Dendritic cell treated with granulocyte-macrophage colony-stimulating factor and Interleukin-4, amounts not matched to agents 40 ng/mL and 50 ng/mL, for 4 days (primary cell): ENCODE results near the gene ZBTB20.

Experiments used
- H3K27ac Mint-ChIP-seq: one replicate; pipeline ENCODE4 v1.8.0; 2022; ENCODE audit warnings: mild to moderate bottlenecking, mixed read lengths
- H3K27me3 Mint-ChIP-seq: one replicate; pipeline ENCODE4 v1.8.0; 2022; ENCODE audit warnings: mild to moderate bottlenecking, mixed read lengths
- H3K36me3 Mint-ChIP-seq: one replicate; pipeline ENCODE4 v1.8.0; 2022; ENCODE audit warnings: low read depth, mixed read lengths
- H3K4me1 Mint-ChIP-seq: one replicate; pipeline ENCODE4 v1.8.0; 2022; ENCODE audit warnings: low read depth, mixed read lengths
- H3K4me3 Mint-ChIP-seq: one replicate; pipeline ENCODE4 v1.8.0; 2022; ENCODE audit warnings: mild to moderate bottlenecking, moderate library complexity, mixed read lengths
- H3K9me3 Mint-ChIP-seq: one replicate; pipeline ENCODE4 v1.8.0; 2022; ENCODE audit warnings: mixed read lengths
- intact Hi-C: fragments of 100-400 bp; cut with micrococcal nuclease; formaldehyde crosslinking; loops from one replicate; pipeline ENCODE4 v1.15.0; 2022

The ZBTB20 gene

DNA sequence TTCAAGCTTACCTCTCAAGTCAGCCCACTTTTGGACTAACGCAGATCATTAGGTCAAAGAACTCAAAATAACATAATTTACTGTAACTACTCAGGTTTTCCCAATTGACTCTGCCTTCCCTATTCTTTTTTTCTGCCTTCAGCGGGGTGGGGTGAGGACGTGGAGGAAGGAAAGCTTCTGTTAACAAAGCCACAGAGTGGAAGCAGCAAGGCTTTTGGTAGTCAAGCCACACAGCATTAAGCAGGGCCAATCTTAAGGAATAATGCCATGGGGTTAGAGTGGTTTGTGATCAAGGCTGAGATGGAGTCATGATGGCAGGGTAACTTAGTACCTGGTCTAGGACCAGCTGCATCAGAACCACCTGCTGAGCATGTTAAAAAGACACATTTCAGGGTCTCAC is 575.7 kb downstream of the ZBTB20 start:
- intact Hi-C loops, result no loop called here
- Mint-ChIP-seq H3K27me3 (no peaks in the 10 kb centered on the region), H3K36me3 (no peaks in the 10 kb centered on the region), H3K4me1 (peaks cover 2% of the 10 kb centered on the region), H3K4me3 (no peak overlapping the region), H3K9me3 (no peaks in the 10 kb centered on the region), H3K27ac (no peak overlapping the region)

DNA sequence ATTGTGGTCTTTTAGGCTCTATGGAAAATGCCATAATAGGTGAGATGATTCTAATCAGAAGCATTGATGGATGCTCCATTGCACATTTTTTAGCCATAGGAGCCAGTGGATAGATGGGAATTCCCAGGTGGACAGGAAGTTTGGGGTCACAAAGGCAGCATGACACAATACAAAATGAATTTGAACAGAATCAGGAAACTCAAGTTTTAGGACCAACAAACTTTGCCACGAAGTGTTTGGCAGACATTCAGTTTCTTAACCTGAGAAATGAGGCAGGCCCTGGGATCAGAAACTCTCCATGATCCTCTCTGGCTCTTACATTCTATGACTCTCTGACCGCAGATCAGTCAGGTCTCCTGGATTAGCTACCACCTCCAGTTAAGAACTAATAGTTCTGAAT is 577.9 kb downstream of the ZBTB20 start:
- no peaks in the 10 kb centered on the region for H3K27me3 Mint-ChIP-seq
- no peaks in the 10 kb centered on the region for H3K36me3 Mint-ChIP-seq
- no peak overlapping the region for H3K4me3 Mint-ChIP-seq
- H3K4me1 Mint-ChIP-seq, result peaks cover 14% of the 10 kb centered on the region
- H3K27ac Mint-ChIP-seq, result no peak overlapping the region
- intact Hi-C loops, result no loop called here
- H3K9me3 Mint-ChIP-seq, result peaks cover under 1% of the 10 kb centered on the region

DNA sequence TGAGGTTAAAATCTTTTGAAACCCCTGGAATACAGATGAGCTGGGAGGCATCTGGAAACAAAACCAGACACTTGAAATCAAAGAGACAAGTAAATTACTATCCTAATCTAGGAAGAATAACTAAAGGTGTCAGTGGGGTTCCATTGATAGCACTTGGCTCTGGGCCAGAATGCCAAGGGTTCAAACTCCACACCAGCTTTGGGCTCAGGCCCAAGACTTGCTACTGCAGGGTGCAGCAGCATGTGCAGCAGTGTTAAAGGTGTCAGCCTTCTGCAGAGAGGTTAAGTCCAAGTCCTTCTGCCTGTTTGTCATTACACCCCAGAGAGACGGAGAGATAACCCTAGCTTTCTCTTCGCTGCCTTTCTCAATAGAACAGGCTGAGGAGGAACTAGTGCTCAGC is 579.3 kb downstream of the ZBTB20 start:
- Mint-ChIP-seq H3K27me3 (no peaks in the 10 kb centered on the region), H3K36me3 (no peaks in the 10 kb centered on the region), H3K4me3 (no peak overlapping the region), H3K9me3 (peaks cover 7% of the 10 kb centered on the region), H3K4me1 (peaks cover 14% of the 10 kb centered on the region), H3K27ac (no peak overlapping the region)
- intact Hi-C loops, result no loop called here

DNA sequence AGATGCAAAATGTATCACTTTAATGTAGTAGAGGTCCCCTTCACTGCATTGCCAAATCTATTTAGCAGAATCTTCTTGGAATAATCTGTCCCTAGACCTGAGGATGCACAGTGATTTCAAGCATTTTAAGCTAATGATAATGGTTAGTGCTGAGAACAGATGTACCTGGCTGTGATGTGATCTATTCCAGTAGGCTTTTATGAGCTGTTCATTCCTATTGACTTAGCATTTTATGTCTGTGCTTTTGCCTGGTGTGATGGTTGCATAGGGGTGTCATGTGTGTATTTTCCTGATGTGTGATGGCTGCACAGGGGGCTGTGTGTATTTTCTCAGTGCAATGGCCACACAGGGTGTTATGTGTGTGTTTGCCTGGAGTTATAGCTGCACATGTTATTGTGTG is 580.3 kb downstream of the ZBTB20 start:
- Mint-ChIP-seq H3K4me1 (peaks cover 14% of the 10 kb centered on the region), H3K27ac (no peak overlapping the region)
- intact Hi-C loops, result no loop called here

DNA sequence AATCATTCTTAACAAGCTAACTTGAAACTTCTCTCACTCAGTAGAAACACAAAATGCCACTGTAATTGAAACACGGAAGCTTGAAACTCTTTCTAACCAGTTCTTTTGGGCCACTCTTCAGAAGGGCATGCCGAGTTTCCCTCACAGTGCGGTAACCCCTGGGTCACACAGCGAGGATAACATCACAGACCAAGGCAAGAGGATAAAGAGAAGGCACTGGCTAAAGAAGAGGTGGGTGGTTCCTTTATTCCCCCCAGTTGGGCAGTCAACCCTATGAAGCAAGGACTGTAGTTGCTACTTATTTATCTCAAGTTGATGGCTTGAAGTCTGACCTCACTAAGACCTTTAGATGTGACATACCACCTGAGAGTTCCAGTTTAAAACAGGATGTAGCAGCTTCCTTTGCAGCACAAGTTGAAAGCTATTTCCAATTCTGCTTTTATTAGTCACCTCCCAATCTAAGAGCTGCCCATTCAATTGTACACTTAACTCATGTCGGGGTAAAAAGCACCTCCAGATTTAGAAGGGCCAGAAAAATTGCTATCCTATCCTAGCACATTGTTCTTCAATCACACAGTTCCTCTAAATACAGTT is 580.8 kb downstream of the ZBTB20 start:
- Mint-ChIP-seq H3K27me3 (no peaks in the 10 kb centered on the region), H3K36me3 (no peaks in the 10 kb centered on the region), H3K9me3 (peaks cover 7% of the 10 kb centered on the region), H3K27ac (no peak overlapping the region), H3K4me1 (peaks cover 14% of the 10 kb centered on the region), H3K4me3 (no peak overlapping the region)
- intact Hi-C loops, result no loop called here

More for the DNA sequence above, 580.3 kb downstream of the ZBTB20 start:
- Mint-ChIP-seq H3K36me3 (no peaks in the 10 kb centered on the region), H3K4me3 (no peak overlapping the region), H3K9me3 (peaks cover 7% of the 10 kb centered on the region), H3K27me3 (no peaks in the 10 kb centered on the region)

DNA sequence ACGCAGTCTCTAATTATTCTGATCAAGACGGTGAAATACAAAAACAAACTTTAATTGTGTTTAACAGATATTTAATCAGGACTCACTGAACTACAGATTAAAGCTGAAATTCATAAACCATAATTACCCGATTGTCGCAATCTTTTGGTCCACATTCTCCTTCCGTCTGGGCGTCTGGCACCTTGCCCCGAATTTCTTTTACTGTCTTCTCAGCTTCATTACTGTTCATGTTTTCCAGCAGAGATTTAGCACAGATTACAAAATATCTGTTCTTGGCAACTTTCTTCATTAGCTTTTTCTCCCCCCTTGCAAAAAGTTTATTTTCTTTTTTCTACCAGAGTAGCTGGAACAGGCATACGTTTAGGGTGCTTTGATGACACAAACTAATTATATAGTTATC is 581.9 kb downstream of the ZBTB20 start:
- Mint-ChIP-seq H3K27me3 (no peaks in the 10 kb centered on the region), H3K36me3 (no peaks in the 10 kb centered on the region), H3K4me1 (peaks cover 14% of the 10 kb centered on the region), H3K9me3 (peaks cover 7% of the 10 kb centered on the region), H3K4me3 (no peak overlapping the region), H3K27ac (no peak overlapping the region)
- intact Hi-C loops, result no loop called here

DNA sequence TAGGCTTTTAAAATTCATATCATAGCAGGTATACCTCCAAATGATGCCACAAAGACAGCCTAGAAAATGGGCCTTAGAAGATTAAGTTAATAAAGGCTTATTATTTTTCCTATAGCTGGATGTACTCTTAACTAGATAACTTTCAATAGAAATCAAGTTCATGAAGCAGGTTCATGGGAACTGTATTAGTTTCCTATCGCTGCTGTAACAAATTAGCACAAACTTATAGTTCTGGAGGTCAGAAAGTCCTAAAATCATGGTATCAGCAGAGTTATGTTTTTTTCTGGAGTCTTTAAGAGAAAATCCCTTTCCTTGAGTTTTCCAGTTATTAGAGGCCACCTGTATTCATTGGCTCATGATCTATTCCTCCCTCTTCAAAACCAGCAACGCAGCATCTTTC is 583.4 kb downstream of the ZBTB20 start:
- intact Hi-C loops, result no loop called here
- H3K9me3 Mint-ChIP-seq, result peaks cover 7% of the 10 kb centered on the region
- no peaks in the 10 kb centered on the region for H3K36me3 Mint-ChIP-seq
- no peak overlapping the region for H3K4me3 Mint-ChIP-seq
- H3K4me1 Mint-ChIP-seq, result peaks cover 14% of the 10 kb centered on the region
- no peak overlapping the region for H3K27ac Mint-ChIP-seq
- no peaks in the 10 kb centered on the region for H3K27me3 Mint-ChIP-seq

DNA sequence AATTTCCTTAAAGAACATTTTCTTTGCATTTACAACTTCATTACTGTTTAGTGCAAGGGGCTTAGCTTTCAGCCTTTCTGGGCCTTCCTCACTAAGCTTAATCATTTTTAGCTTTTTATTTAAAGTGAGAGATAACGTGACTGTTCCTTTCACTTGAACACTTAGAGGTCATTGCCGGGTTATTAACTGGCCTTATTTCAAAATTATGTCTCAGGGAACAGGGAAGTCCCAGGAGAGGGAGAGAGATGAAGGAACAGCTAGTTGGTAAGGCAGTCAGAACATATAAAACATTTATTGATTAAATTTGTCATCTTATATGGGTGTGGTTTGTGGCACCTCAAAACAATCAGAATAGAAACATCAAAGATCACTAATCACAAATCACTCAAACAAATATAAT is 584.5 kb downstream of the ZBTB20 start:
- H3K4me1 Mint-ChIP-seq, result peaks cover 14% of the 10 kb centered on the region
- peaks cover 7% of the 10 kb centered on the region for H3K9me3 Mint-ChIP-seq
- H3K27ac Mint-ChIP-seq, result no peak overlapping the region
- H3K27me3 Mint-ChIP-seq, result no peaks in the 10 kb centered on the region
- H3K36me3 Mint-ChIP-seq, result no peaks in the 10 kb centered on the region
- intact Hi-C loops, result no loop called here
- no peak overlapping the region for H3K4me3 Mint-ChIP-seq

DNA sequence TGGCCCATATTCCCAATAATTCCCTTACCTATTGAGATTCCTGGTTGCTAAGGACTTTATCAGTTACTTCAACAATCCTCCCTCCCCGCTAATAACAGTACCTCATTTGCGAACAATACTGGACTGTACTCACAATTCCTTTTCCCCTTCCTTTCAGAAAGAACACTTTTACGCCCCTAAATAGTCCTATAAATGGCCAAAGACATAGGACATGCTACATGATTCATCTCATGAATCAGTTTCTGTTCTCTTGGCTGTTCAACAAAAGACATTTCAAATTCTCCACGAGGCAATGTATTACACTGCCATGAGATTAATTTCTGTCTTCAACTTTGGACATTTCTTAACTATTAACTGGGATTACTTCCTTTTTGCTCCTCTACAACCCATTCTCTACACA is 588.8 kb downstream of the ZBTB20 start:
- H3K27ac Mint-ChIP-seq, result no peak overlapping the region

DNA sequence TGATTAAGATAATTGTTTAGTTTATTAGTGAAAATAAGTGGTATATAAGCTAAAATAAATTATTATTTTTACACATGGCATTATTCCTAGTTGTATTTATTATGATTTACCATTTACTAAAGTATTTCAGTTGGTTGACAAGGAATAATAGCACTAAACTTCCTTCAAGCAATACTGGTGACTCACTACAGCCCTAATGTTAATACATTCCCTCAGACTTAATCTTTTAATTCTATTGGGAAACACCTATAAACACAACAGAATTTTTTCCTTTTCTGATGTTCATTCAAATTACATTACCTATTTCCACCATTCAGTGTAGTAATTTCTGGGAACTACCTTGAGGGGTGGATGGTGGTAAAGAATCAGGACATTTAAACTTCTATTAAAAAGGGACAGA is 589.3 kb downstream of the ZBTB20 start:
- H3K36me3 Mint-ChIP-seq, result no peaks in the 10 kb centered on the region
- intact Hi-C loops, result no loop called here
- no peaks in the 10 kb centered on the region for H3K27me3 Mint-ChIP-seq
- H3K4me3 Mint-ChIP-seq, result no peak overlapping the region
- no peaks in the 10 kb centered on the region for H3K4me1 Mint-ChIP-seq
- H3K9me3 Mint-ChIP-seq, result no peaks in the 10 kb centered on the region
- no peak overlapping the region for H3K27ac Mint-ChIP-seq

More for the DNA sequence above, 588.8 kb downstream of the ZBTB20 start:
- H3K36me3 Mint-ChIP-seq, result no peaks in the 10 kb centered on the region
- no peaks in the 10 kb centered on the region for H3K9me3 Mint-ChIP-seq
- no peak overlapping the region for H3K4me3 Mint-ChIP-seq
- no peaks in the 10 kb centered on the region for H3K27me3 Mint-ChIP-seq
- no peaks in the 10 kb centered on the region for H3K4me1 Mint-ChIP-seq
- intact Hi-C loops, result no loop called here

DNA sequence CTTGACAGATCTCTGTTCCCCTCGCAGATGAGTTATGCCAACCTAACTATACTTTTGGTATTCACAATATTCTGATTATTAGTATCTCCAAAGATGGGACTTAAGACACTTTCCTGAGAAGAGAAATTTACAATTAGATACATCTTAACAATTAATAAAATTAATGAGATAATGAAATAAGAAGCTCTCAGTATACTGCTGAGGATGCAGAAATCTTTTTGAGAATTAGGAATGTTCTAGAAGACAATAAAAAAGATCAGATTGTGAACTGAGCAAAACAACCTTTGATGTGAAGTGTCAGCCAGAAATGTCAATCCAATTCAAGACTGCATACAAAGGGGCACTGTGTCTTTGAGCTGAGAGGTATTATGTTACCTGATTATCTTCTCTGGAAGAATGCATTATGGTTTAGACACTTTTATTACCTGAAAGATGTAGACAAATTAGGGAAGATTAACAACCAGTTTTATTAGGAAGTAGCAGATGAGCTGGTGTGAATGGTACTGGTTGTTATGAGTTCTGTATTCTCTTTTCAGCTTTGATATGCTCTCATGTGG is 590.4 kb downstream of the ZBTB20 start:
- H3K9me3 Mint-ChIP-seq, result no peaks in the 10 kb centered on the region

DNA sequence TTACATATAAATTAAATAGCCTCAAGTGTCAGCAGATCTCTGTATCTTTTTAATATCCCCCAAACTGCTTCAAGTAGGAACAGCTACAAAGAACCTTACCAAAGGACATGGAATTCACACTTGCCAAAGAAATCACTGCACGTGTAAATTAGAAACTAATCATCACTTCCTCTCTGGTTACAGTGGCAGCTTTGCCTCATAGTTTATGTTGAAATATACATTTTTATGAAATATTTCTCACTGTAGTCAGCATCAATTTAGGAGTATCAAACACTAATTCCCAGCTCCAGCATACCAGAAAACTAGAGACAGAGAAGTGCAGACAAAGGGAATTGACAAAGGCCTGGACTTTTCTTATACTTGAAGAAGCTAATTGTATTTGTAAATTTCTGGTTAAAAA is 592.4 kb downstream of the ZBTB20 start:
- no peaks in the 10 kb centered on the region for H3K9me3 Mint-ChIP-seq
- H3K4me3 Mint-ChIP-seq, result no peak overlapping the region
- no peak overlapping the region for H3K27ac Mint-ChIP-seq
- no peaks in the 10 kb centered on the region for H3K36me3 Mint-ChIP-seq
- H3K4me1 Mint-ChIP-seq, result no peaks in the 10 kb centered on the region
- no peaks in the 10 kb centered on the region for H3K27me3 Mint-ChIP-seq
- intact Hi-C loops, result no loop called here

More for the DNA sequence above, 590.4 kb downstream of the ZBTB20 start:
- Mint-ChIP-seq H3K27me3 (no peaks in the 10 kb centered on the region), H3K27ac (no peak overlapping the region), H3K4me1 (no peaks in the 10 kb centered on the region), H3K36me3 (no peaks in the 10 kb centered on the region), H3K4me3 (no peak overlapping the region)
- intact Hi-C loops, result no loop called here

DNA sequence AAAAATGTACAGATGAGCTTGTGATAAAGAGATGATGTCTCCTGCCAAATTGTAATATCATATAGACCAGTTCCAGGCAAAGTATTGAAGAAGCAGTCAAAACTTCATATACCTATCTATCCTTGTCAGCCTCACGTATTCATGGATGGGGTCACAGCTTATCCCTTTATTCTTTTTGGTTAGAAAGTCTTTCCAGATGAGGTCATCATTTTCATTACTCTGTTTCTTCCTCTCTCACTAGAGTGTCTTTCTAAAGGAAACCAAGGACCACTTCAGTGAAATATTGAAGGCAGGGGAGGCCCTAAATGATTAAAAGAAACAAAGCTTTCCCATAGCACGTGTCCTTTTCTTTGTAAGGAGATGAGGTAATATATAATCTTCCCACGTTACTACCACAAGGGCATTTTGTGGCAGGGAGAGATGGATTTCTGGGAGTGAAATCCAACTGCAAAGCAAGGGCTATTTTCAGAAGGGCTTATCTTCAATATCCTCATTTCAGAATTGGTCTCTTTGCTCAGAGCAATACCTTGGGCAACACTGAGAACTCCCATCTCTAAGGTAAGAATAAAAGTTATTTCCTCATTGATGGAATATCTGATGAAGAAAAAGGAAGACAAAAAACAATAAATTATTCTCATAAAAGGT is 593.0 kb downstream of the ZBTB20 start:
- Mint-ChIP-seq H3K36me3 (no peaks in the 10 kb centered on the region), H3K4me3 (no peak overlapping the region)

DNA sequence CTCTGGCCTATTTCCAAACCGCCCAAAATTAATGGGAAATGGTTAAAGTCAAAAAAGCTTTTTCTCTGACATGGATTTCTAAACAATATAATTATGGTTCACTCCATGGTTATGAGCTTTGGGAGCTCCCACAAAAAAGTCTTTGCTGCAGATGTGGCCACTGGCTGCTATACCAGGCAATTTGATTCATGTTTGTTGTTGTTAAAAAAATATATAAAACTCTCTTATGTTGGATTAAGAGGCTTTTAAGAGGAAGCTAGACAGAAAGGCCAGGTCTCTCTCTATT is 594.6 kb downstream of the ZBTB20 start:
- no peaks in the 10 kb centered on the region for H3K36me3 Mint-ChIP-seq

More for the DNA sequence above, 593.0 kb downstream of the ZBTB20 start:
- H3K9me3 Mint-ChIP-seq, result no peaks in the 10 kb centered on the region
- no peak overlapping the region for H3K27ac Mint-ChIP-seq
- intact Hi-C loops, result no loop called here
- H3K27me3 Mint-ChIP-seq, result no peaks in the 10 kb centered on the region
- no peaks in the 10 kb centered on the region for H3K4me1 Mint-ChIP-seq

More for the DNA sequence above, 594.6 kb downstream of the ZBTB20 start:
- Mint-ChIP-seq H3K27ac (no peak overlapping the region), H3K4me3 (no peak overlapping the region), H3K27me3 (no peaks in the 10 kb centered on the region), H3K4me1 (no peaks in the 10 kb centered on the region), H3K9me3 (no peaks in the 10 kb centered on the region)
- intact Hi-C loops, result no loop called here
